H54 (cell line): ENCODE results near the gene CTBP1.

Experiments
- DNase-seq: peaks from one replicate; pipeline ENCODE4 v3.0.0; 2011; ENCODE audit warnings: low spot score, mixed read lengths; ENCODE audit not compliant: insufficient read length
- FAIRE-seq: peaks from 3 replicates; lab custom pipeline; 2011; peaks lifted over from hg19 to GRCh38; lab: Jason Lieb, UNC
- POLR2A ChIP-seq: IDR thresholded peaks from 2 replicates; pipeline ENCODE4 v1.6.1; 2011; ENCODE audit warnings: low read depth, mild to moderate bottlenecking, low read length

Gene CTBP1

GRCh38 chr4:1233641-1234308 is 15.2 kb downstream of the CTBP1 start:
- DNase-seq = no peak
- no peak for FAIRE-seq
- TF ChIP-seq POLR2A = no peak

- no peak for FAIRE-seq
- DNase-seq = no peak
- TF ChIP-seq POLR2A = no peak
Measured at GRCh38 chr4:1232661-1233621, 16.0 kb downstream of the CTBP1 start.

- DNase-seq = no peak
- no peak for TF ChIP-seq POLR2A
- no peak for FAIRE-seq
Measured at GRCh38 chr4:1231637-1232360, 17.1 kb downstream of the CTBP1 start.

GRCh38 chr4:1230971-1231636 is 17.8 kb downstream of the CTBP1 start:
- TF ChIP-seq POLR2A = no peak
- FAIRE-seq = no peak
- no peak for DNase-seq

GRCh38 chr4:1230316-1230715 is 18.6 kb downstream of the CTBP1 start:
- TF ChIP-seq POLR2A = no peak
- no peak for DNase-seq
- no peak for FAIRE-seq

GRCh38 chr4:1229117-1229849 is 19.6 kb downstream of the CTBP1 start:
- FAIRE-seq (no peak), DNase-seq (no peak)
- TF ChIP-seq POLR2A = no peak

GRCh38 chr4:1227816-1228215 is 21.1 kb downstream of the CTBP1 start:
- no peak for FAIRE-seq

GRCh38 chr4:1226598-1226997 is 22.3 kb downstream of the CTBP1 start:
- no peak for FAIRE-seq
- DNase-seq = no peak
- TF ChIP-seq POLR2A = no peak

More at GRCh38 chr4:1227816-1228215, 21.1 kb downstream of the CTBP1 start:
- DNase-seq = no peak
- no peak for TF ChIP-seq POLR2A

- no peak for DNase-seq
- FAIRE-seq = no peak
- TF ChIP-seq POLR2A = no peak
Measured at GRCh38 chr4:1226144-1226481, 22.8 kb downstream of the CTBP1 start.

GRCh38 chr4:1225272-1226143 is 23.4 kb downstream of the CTBP1 start:
- DNase-seq (no peak), FAIRE-seq (no peak)
- no peak for TF ChIP-seq POLR2A

- FAIRE-seq = no peak
- no peak for DNase-seq
- no peak for TF ChIP-seq POLR2A
Measured at GRCh38 chr4:1223841-1224809, 24.8 kb downstream of the CTBP1 start.
